GM18502 (cell line): ENCODE measurements around the gene PPFIA4.
"Not testable (repeated sequence)": the region's sequence is repeated elsewhere in the genome, so short reads cannot be mapped to it uniquely, and the experiment has no call there.

ENCODE experiments used
- ATAC-seq: cut with Tn5 transposase; IDR thresholded peaks from one replicate; pipeline ENCODE4 v1.9.1; 2021; ENCODE audit warnings: mild to moderate bottlenecking; ENCODE audit not compliant: unreplicated experiment, poor library complexity

Gene PPFIA4

GRCh38 chr1:203026031-203026665, at the start of gene PPFIA4:
PPFIA4 (plus strand) TSS chr1:203026491; CDS start chr1:203039009, 12,518 bp downstream.
- ATAC-seq: peak; percentile 83

- ATAC-seq: no peak
Measured at GRCh38 chr1:202976633-202977032, 49.7 kb upstream of the PPFIA4 start.

DNA sequence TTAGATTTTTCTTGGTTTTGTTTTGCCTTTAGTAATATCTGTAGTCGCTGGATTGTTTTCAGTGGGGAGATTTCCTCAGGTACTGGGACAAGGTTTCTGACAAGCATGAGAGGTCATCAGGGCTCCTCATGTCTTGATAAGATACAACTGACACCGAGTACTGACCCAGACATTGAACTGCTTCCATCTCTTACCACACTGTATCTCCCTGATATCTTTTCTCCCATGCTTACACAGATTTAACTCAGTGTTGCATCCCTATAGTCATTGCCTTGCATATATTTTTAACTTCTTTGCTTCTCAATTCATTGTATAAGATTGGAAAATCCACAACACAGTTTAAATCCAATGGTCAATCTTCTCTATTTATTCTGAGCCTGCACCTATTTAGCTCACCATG, 46.8 kb upstream of the PPFIA4 start:
- ATAC-seq: no peak

DNA sequence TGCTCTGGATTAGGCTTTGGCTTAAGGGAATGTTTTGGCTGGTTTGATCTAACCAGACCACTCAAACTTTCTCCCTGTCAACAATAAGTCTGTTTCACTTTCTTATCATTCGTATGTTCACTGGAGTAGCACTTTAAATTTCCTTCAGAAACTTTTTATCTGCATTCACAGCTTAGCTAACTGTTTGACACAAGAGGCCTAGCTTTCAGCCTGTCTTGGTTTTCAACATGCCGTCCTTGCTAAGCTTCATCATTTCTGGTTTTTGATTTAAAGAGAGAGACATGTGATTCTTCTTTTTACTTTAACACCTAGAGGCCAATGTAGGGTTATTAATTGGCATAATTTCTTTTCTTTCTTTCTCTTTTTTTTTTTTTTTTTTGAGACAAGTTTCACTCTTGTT, 44.4 kb upstream of the PPFIA4 start:
- no peak for ATAC-seq

- ATAC-seq: no peak
Measured at GRCh38 chr1:202982715-202983430, 43.4 kb upstream of the PPFIA4 start.

DNA sequence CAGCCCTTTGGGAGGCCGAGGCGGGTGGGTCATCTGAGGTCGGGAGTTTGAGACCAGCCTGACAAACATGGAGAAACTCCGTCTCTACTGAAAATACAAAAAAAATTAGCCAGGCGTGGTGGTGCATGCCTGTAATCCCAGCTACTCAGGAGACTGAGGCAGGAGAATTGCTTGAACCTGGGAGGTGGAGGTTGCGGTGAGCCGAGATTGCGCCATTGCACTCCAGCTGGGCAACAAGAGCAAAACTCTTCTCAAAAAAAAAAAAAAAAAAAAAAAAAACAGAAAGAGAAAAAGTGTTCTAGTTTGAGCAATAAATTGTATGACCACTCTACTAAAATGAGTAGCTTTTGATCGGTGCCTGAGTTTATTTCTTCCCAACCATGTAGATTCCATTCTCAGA, 40.2 kb upstream of the PPFIA4 start:
- ATAC-seq: not testable (repeated sequence)

GRCh38 chr1:202987255-202987654, 39.0 kb upstream of the PPFIA4 start:
- ATAC-seq: no peak

GRCh38 chr1:202987922-202988583, 38.2 kb upstream of the PPFIA4 start:
- ATAC-seq: no peak

DNA sequence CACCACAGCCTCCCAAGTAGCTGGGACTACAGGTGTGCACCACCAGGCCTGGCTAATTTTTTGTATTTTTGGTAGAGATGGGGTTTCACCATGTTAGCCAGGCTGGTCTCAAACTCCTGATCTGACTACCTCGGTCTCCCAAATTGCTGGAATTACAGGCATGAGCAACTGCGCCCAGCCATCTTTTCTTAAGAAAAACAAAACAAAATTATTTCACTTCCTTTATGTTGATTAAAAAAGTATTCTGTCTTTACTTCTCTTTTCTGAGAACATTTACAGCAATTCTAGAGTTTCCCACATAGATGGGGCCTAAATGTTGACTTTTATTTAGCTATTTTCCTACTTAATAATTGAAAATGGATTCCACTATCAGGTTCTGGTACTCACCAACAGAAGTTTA, 36.4 kb upstream of the PPFIA4 start:
- ATAC-seq: no peak

GRCh38 chr1:202991112-202991511, 35.2 kb upstream of the PPFIA4 start:
- no peak for ATAC-seq

DNA sequence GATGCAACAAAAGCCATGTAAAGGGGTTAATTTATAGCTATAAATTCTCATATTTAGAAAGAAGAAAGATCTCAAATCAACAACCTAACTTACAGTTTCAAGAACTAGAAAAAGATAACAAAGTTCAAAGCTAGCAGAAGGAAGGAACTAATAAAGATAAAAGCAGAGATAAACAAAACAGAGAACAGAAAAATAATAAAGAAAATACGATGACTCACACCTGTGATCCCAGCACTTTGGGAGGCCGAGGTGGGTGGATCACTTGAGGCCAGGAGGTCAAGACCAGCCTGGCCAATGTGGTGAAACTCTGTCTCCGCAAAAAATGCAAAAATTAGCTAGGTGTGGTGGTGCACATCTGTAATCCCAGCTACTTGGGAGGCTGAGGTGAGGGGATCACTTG, 31.5 kb upstream of the PPFIA4 start:
- ATAC-seq: no peak

DNA sequence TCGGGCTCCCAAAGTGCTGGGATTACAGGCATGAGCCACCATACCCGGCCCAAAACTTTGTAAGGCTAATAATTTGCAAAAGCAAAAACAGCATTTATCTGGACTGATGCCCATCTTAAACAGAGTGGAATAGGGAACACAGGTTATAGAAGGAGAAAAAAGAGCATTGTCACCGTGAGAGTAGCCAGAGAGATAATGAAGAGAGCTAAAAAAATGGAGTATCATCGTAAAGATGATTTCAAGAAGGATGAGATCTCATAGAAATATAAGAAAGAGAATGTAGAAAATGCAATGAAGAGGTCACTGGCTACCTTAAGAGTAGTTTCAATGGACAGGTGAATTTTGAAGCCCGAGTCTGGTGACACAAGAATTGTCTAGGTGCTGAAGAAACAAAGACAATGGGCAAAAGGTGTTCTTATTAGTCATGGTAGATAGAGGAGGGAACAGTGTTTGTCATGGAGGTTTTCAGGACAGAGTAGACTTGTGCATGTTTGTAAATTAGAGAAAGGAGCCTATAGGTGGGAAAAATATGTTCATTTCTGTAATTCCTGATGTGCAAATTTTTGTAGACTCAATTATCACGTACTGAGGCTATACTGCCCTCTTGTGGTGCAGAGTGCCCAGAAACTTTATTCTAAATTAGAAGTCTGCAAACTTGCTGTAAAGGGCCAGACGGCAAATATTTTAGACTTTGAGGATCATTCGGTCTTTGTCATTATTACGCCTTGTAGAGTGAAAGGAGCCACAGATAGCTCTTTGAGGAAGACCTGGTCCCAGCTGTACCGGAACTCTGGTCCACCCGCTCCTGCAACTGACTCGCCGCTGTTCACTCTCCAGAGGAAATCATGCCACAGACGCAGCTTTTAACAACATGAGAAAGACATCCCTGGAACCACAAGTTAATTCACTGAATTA, 27.2 kb upstream of the PPFIA4 start:
- ATAC-seq: no peak

GRCh38 chr1:203000217-203000944, 25.9 kb upstream of the PPFIA4 start:
- no peak for ATAC-seq

DNA sequence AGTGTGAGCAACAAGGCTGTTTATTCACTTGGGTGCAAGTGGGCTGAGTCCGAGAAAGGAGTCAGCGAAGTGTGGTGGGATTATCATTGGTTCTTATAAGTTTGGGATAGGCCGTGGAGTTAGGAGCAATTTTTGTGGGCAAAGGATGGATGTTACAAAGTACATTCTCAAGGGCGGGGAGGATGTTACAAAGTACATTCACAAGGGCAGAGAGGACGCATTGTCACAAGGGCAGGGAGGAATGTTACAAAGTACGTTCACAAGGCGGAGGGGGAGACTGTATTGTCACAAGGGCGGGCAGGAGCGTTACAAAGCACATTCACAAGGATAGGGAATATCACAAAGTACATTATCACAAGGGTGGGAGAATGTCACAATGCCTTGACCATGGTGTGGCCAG, 24.3 kb upstream of the PPFIA4 start:
- ATAC-seq: no peak

DNA sequence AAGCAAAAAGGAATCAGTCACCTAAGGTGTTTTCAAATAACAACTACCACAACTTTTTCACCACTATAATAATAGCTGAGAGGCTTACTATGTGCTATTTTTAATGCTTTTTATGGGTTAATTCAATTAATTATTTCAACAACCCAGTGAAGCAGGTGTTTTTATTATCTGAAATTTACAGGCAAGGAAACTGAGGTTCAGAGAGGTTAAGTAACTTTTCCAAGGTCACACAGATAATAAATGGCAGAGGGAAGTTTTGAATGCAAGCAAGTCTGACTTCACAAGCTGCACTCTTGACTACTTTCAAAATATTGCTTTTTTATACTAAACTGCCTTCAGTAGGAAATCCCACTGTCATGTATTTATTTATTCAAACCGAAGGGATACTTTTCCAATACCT, 23.3 kb upstream of the PPFIA4 start:
- no peak for ATAC-seq

- not testable (repeated sequence) for ATAC-seq
Measured at GRCh38 chr1:203005395-203006142, 20.7 kb upstream of the PPFIA4 start.

- ATAC-seq: peak; percentile 97
Measured at GRCh38 chr1:203006948-203007871, 19.1 kb upstream of the PPFIA4 start, which contains the start of gene TMEM183A. TMEM183A (plus strand) TSS chr1:203007374; CDS start chr1:203007466, 92 bp downstream.

GRCh38 chr1:203009185-203009584, 17.1 kb upstream of the PPFIA4 start:
- ATAC-seq: no peak
